SU-DHL-6 (cell line): ENCODE measurements around the gene FRAS1.

ENCODE experiments used
- H2AFZ ChIP-seq: fragments of 200-600 bp; sonication (generic); 2 replicates; pipeline ENCODE4 v1.6.1; 2014; ENCODE audit warnings: low read depth, mild to moderate bottlenecking, moderate library complexity, mixed read lengths, antibody characterized with exemption, low read length; ENCODE audit not compliant: severe bottlenecking
- H3F3A ChIP-seq: fragments of 200-600 bp; shearing (Covaris generic); 2 replicates; pipeline ENCODE4 v1.6.0; 2016; ENCODE audit warnings: antibody characterized with exemption, mild to moderate bottlenecking; ENCODE audit not compliant: insufficient read depth
- H3K27ac ChIP-seq: fragments of 200-600 bp; sonication (generic); 2 replicates; pipeline ENCODE4 v1.5.1; 2016; ENCODE audit warnings: low read depth, mild to moderate bottlenecking, low read length, moderate library complexity, mixed read lengths
- H3K27me3 ChIP-seq: fragments of 200-600 bp; sonication (generic), shearing (Covaris generic); 2 replicates; pipeline ENCODE4 v1.6.0; 2014; ENCODE audit warnings: mild to moderate bottlenecking, low read length
- H3K36me3 ChIP-seq: fragments of 200-600 bp; sonication (generic); 2 replicates; pipeline ENCODE4 v1.6.1; 2014; ENCODE audit warnings: mild to moderate bottlenecking, low read length, mixed read lengths
- H3K4me2 ChIP-seq: fragments of 300-600, 200-600 bp; shearing (Covaris generic), sonication (generic); 2 replicates; pipeline ENCODE4 v1.6.0; 2014; ENCODE audit warnings: low read length, low read depth, mild to moderate bottlenecking; ENCODE audit not compliant: poor library complexity, severe bottlenecking
- H3K4me3 ChIP-seq: fragments of 200-600 bp; sonication (generic); 2 replicates; pipeline ENCODE4 v1.5.1; 2014; ENCODE audit warnings: antibody characterized with exemption, low read length, mild to moderate bottlenecking, mixed read lengths; ENCODE audit not compliant: insufficient read depth, poor library complexity, severe bottlenecking
- H3K79me2 ChIP-seq: fragments of 200-600 bp; sonication (generic); 2 replicates; pipeline ENCODE4 v1.6.1; 2014; ENCODE audit warnings: mild to moderate bottlenecking, low read length, moderate library complexity; ENCODE audit not compliant: insufficient read depth
- H3K9ac ChIP-seq: fragments of 200-600 bp; sonication (generic); 2 replicates; pipeline ENCODE4 v1.7.0; 2014; ENCODE audit warnings: mild to moderate bottlenecking, low read length
- H3K9me2 ChIP-seq: fragments of 200-600 bp; sonication (generic); replicated peaks from 2 replicates; pipeline ENCODE4 v1.6.1; 2014; ENCODE audit warnings: low read length; ENCODE audit not compliant: insufficient read depth
- H3K9me3 ChIP-seq: fragments of 200-600 bp; sonication (generic); 2 replicates; pipeline ENCODE4 v1.6.1; 2014; ENCODE audit warnings: low read length, mixed read lengths; ENCODE audit not compliant: insufficient read depth
- H4K20me1 ChIP-seq: fragments of 200-600 bp; sonication (generic); 2 replicates; pipeline ENCODE4 v1.6.1; 2014; ENCODE audit warnings: low read depth, mild to moderate bottlenecking, antibody characterized with exemption, low read length, moderate library complexity, mixed read lengths
- CTCF ChIP-seq: fragments of 200-600 bp; sonication (generic); IDR thresholded peaks from one replicate; pipeline ENCODE4 v1.5.1; 2017; ENCODE audit warnings: antibody characterized with exemption, mild to moderate bottlenecking, low read length, moderate library complexity; ENCODE audit not compliant: insufficient read depth, poor library complexity, severe bottlenecking
- EZH2phosphoT487 ChIP-seq: fragments of 200-600 bp; sonication (generic), shearing (Covaris generic); conservative IDR thresholded peaks from 2 replicates; pipeline ENCODE4 v1.6.1; 2018; ENCODE audit warnings: mild to moderate bottlenecking, antibody characterized with exemption, low read length, moderate library complexity, mixed read lengths

FRAS1 gene

GRCh38 chr4:78584863-78585547, 527.9 kb downstream of the FRAS1 start:
- no peaks in the 10 kb centered on the region for H3K9me2 ChIP-seq
- no peaks in the 10 kb centered on the region for H3K9me3 ChIP-seq
- no peak overlapping the region for H3K9ac ChIP-seq
- no peak overlapping the region for H2AFZ ChIP-seq
- TF ChIP-seq EZH2phosphoT487 (no peak), CTCF (no peak)
- H3K36me3 ChIP-seq: no peaks in the 10 kb centered on the region
- no peak overlapping the region for H3K27ac ChIP-seq
- no peaks in the 10 kb centered on the region for H4K20me1 ChIP-seq
- no peaks in the 10 kb centered on the region for H3K27me3 ChIP-seq
- no peaks in the 10 kb centered on the region for H3K79me2 ChIP-seq
- H3F3A ChIP-seq: no peaks in the 10 kb centered on the region
- no peak overlapping the region for H3K4me3 ChIP-seq
- no peak overlapping the region for H3K4me2 ChIP-seq

GRCh38 chr4:78585633-78586032, 528.5 kb downstream of the FRAS1 start:
- Histone ChIP-seq H3K4me3 (no peak overlapping the region), H3F3A (no peaks in the 10 kb centered on the region), H4K20me1 (no peaks in the 10 kb centered on the region), H3K9ac (no peak overlapping the region), H3K36me3 (no peaks in the 10 kb centered on the region), H3K9me3 (no peaks in the 10 kb centered on the region), H3K79me2 (no peaks in the 10 kb centered on the region), H3K9me2 (no peaks in the 10 kb centered on the region), H3K27me3 (no peaks in the 10 kb centered on the region), H3K4me2 (no peak overlapping the region), H3K27ac (no peak overlapping the region), H2AFZ (no peak overlapping the region)
- TF ChIP-seq EZH2phosphoT487: no peak
- no peak for TF ChIP-seq CTCF

- Histone ChIP-seq H3K9me2 (no peaks in the 10 kb centered on the region), H3F3A (no peaks in the 10 kb centered on the region), H3K9me3 (no peaks in the 10 kb centered on the region), H3K79me2 (no peaks in the 10 kb centered on the region), H3K36me3 (no peaks in the 10 kb centered on the region), H3K4me3 (no peak overlapping the region), H3K4me2 (no peak overlapping the region), H2AFZ (no peak overlapping the region), H3K9ac (no peak overlapping the region), H4K20me1 (no peaks in the 10 kb centered on the region), H3K27ac (no peak overlapping the region), H3K27me3 (no peaks in the 10 kb centered on the region)
- no peak for TF ChIP-seq CTCF
- no peak for TF ChIP-seq EZH2phosphoT487
These were observed 531.9 kb downstream of the FRAS1 start for GRCh38 chr4:78588894-78589545.
